ENCODE results near the gene DNAH7.

DNAH7 gene

GRCh38 chr2:196077821-196078220, 9.2 kb upstream of the DNAH7 start:
- DNase-seq (ENCODE audit: low read depth), result no peak

GRCh38 chr2:196076778-196077568, 8.3 kb upstream of the DNAH7 start:
- DNase-seq (ENCODE audit: low read depth), result no peak

- no peak for DNase-seq (ENCODE audit: low read depth)
Measured at GRCh38 chr2:196075196-196075595, 6.6 kb upstream of the DNAH7 start.

- no peak for DNase-seq (ENCODE audit: low read depth)
Measured at GRCh38 chr2:196074631-196075030, 6.0 kb upstream of the DNAH7 start.

- no peak for DNase-seq (ENCODE audit: low read depth)
Measured at GRCh38 chr2:196073521-196073920, 4.9 kb upstream of the DNAH7 start.

GRCh38 chr2:196067088-196067382, 1.6 kb downstream of the DNAH7 start:
- no peak for DNase-seq (ENCODE audit: low read depth)

- DNase-seq (ENCODE audit: low read depth), result no peak
Measured at GRCh38 chr2:196066291-196067087, 2.1 kb downstream of the DNAH7 start.

GRCh38 chr2:196063773-196064172, 4.9 kb downstream of the DNAH7 start:
- no peak for DNase-seq (ENCODE audit: low read depth)

GRCh38 chr2:196059491-196059960, 9.1 kb downstream of the DNAH7 start:
- DNase-seq (ENCODE audit: low read depth), result no peak

- DNase-seq (ENCODE audit: low read depth), result no peak
Measured at GRCh38 chr2:196054631-196055030, 14.0 kb downstream of the DNAH7 start.

GRCh38 chr2:196046123-196046917, 22.3 kb downstream of the DNAH7 start:
- DNase-seq (ENCODE audit: low read depth), result no peak

GRCh38 chr2:196041786-196042185, 26.9 kb downstream of the DNAH7 start:
- no peak for DNase-seq (ENCODE audit: low read depth)

GRCh38 chr2:196040218-196040617, 28.4 kb downstream of the DNAH7 start:
- DNase-seq (ENCODE audit: low read depth), result no peak

- DNase-seq (ENCODE audit: low read depth), result no peak
Measured at GRCh38 chr2:196036442-196036841, 32.2 kb downstream of the DNAH7 start.

- no peak for DNase-seq (ENCODE audit: low read depth)
Measured at GRCh38 chr2:196018037-196018436, 50.6 kb downstream of the DNAH7 start.

GRCh38 chr2:196012314-196012713, 56.3 kb downstream of the DNAH7 start:
- no peak for DNase-seq (ENCODE audit: low read depth)

- DNase-seq (ENCODE audit: low read depth), result no peak
Measured at GRCh38 chr2:196000551-196000950, 68.1 kb downstream of the DNAH7 start.

- no peak for DNase-seq (ENCODE audit: low read depth)
Measured at GRCh38 chr2:195998070-195998469, 70.6 kb downstream of the DNAH7 start.

GRCh38 chr2:195995499-195995898, 73.1 kb downstream of the DNAH7 start:
- no peak for DNase-seq (ENCODE audit: low read depth)

- no peak for DNase-seq (ENCODE audit: low read depth)
Measured at GRCh38 chr2:195993623-195994022, 75.0 kb downstream of the DNAH7 start.

- DNase-seq (ENCODE audit: low read depth), result no peak
Measured at GRCh38 chr2:195985741-195986140, 82.9 kb downstream of the DNAH7 start.

GRCh38 chr2:195984923-195985726, 83.5 kb downstream of the DNAH7 start:
- no peak for DNase-seq (ENCODE audit: low read depth)

All from T-helper 22 cell (primary cell).